K562 (cell line): ENCODE measurements around the gene CUL4B. TPM values are rescaled to one million over a fixed set of nuclear protein-coding genes. Genes with fewer than 3 reads are reported as not detected.

Experiments used
- BRCA1 ChIP-seq, 2 experiments: fragments of 450-650 bp in 1 of 2; sonication (generic) in 1 of 2; formaldehyde crosslinking in 1 of 2; IDR thresholded peaks; 2 replicates each; pipeline versions ENCODE4 v1.5.0 to v1.6.1; 2017 to 2020; ENCODE audit warnings: mild to moderate bottlenecking in 1 of 2, missing genetic modification reagents in 1 of 2
- CBX3 ChIP-seq, 2 experiments: IDR thresholded peaks; 1 replicate in 1 of 2; 2 replicates in 1 of 2; pipeline ENCODE4 v1.6.1; 2012; ENCODE audit warnings: inconsistent platforms in 2 of 2, low read length in 2 of 2, borderline replicate concordance in 1 of 2, control low read depth in 1 of 2
- E2F6 ChIP-seq, 2 experiments: IDR thresholded peaks; 2 replicates each; pipeline ENCODE4 v1.6.1; 2011; ENCODE audit warnings: borderline replicate concordance in 1 of 2, control low read depth in 1 of 2, low read depth in 1 of 2, low read length in 1 of 2, mild to moderate bottlenecking in 1 of 2, mixed read lengths in 1 of 2, moderate library complexity in 1 of 2; ENCODE audit not compliant: insufficient read depth in 1 of 2, insufficient read length in 1 of 2, poor library complexity in 1 of 2, severe bottlenecking in 1 of 2; ENCODE audit errors: extremely low read depth in 1 of 2
- EHMT2 ChIP-seq: fragments of 450-650 bp; IDR thresholded peaks from 2 replicates; pipeline ENCODE4 v1.6.1; 2018; ENCODE audit warnings: antibody characterized with exemption
- ELF1 ChIP-seq: fragments of 200-800 bp; sonication (Bioruptor generic); IDR thresholded peaks from 2 replicates; pipeline ENCODE4 v1.6.1; 2016; ENCODE audit warnings: missing genetic modification characterization, missing compliant biosample characterization
- EZH2 ChIP-seq: IDR thresholded peaks from 2 replicates; pipeline ENCODE4 v1.6.1; 2012; ENCODE audit warnings: low read depth, mild to moderate bottlenecking, inconsistent platforms, low read length, borderline replicate concordance
- GABPB1 ChIP-seq: sonication (generic); formaldehyde crosslinking; IDR thresholded peaks from 2 replicates; pipeline ENCODE4 v1.8.0; 2022; ENCODE audit warnings: mild to moderate bottlenecking, missing genetic modification reagents
- HDAC2 ChIP-seq: fragments of 450-650 bp; IDR thresholded peaks from 2 replicates; pipeline ENCODE4 v1.6.1; 2016; ENCODE audit warnings: mild to moderate bottlenecking
- HOXB6 ChIP-seq: fragments of 250-450 bp; sonication (Bioruptor Pico); IDR thresholded peaks from 2 replicates; pipeline ENCODE4 v1.5.1; 2022; ENCODE audit warnings: mild to moderate bottlenecking, borderline replicate concordance
- MLLT1 ChIP-seq, 2 experiments: fragments of 450-650 bp; IDR thresholded peaks; 2 replicates each; pipeline ENCODE4 v1.6.1; 2016
- MYC ChIP-seq, 2 experiments: fragments of 250-450 bp in 1 of 2; sonication (Bioruptor Pico) in 1 of 2; IDR thresholded peaks; 2 replicates each; pipeline versions ENCODE4 v1.5.1 to v1.6.1; 2012 to 2021; ENCODE audit warnings: low read depth in 2 of 2, borderline replicate concordance in 1 of 2, improper control_type of control experiment in 1 of 2, low read length in 1 of 2, mild to moderate bottlenecking in 1 of 2, moderate library complexity in 1 of 2
- NCOA2 ChIP-seq, 2 experiments: fragments of 450-650 bp; IDR thresholded peaks; 2 replicates each; pipeline ENCODE4 v1.6.1; 2018; ENCODE audit warnings: mild to moderate bottlenecking in 2 of 2, moderate library complexity in 1 of 2; ENCODE audit not compliant: partially characterized antibody in 2 of 2
- NCOR1 ChIP-seq: fragments of 450-650 bp; IDR thresholded peaks from 2 replicates; pipeline ENCODE4 v1.6.1; 2016; ENCODE audit warnings: mild to moderate bottlenecking, moderate library complexity
- NFE2L1 ChIP-seq: fragments of 450-650 bp; IDR thresholded peaks from 2 replicates; pipeline ENCODE4 v1.6.1; 2016; ENCODE audit warnings: missing genetic modification characterization, low read depth, mild to moderate bottlenecking, missing compliant biosample characterization, moderate library complexity, borderline replicate concordance
- PCBP1 ChIP-seq: fragments of 200-400 bp; formaldehyde crosslinking; IDR thresholded peaks from 2 replicates; pipeline ENCODE4 v1.6.1; 2018; ENCODE audit warnings: mild to moderate bottlenecking, low read depth, low read length; ENCODE audit not compliant: poor library complexity, severe bottlenecking
- SUPT5H ChIP-seq: fragments of 450-650 bp; IDR thresholded peaks from 2 replicates; pipeline ENCODE4 v1.6.1; 2016
- TAF1 ChIP-seq: IDR thresholded peaks from 2 replicates; pipeline ENCODE4 v1.6.1; 2011; ENCODE audit warnings: mild to moderate bottlenecking, low read length, moderate library complexity; ENCODE audit not compliant: insufficient read depth, control insufficient read depth, severe bottlenecking; ENCODE audit errors: extremely low read depth
- TBP ChIP-seq: optimal IDR thresholded peaks from 2 replicates; pipeline ENCODE3; 2011; ENCODE audit warnings: low read depth, low read length, improper control_type of control experiment
- TRIM24 ChIP-seq, 2 experiments: fragments of 450-650 bp; IDR thresholded peaks; 2 replicates each; pipeline ENCODE4 v1.6.1; 2016
- ZHX1 ChIP-seq: fragments of 150-350 bp; conservative IDR thresholded peaks from 2 replicates; pipeline ENCODE4 v1.6.1; 2014; ENCODE audit warnings: low read length
- ZNF212 ChIP-seq: fragments of 450-650 bp; formaldehyde crosslinking; IDR thresholded peaks from 2 replicates; pipeline ENCODE4 v1.4.0; 2020; ENCODE audit warnings: mild to moderate bottlenecking
- ZNF24 ChIP-seq: fragments of 450-650 bp; IDR thresholded peaks from 2 replicates; pipeline ENCODE4 v1.6.1; 2016
- ZNF507 ChIP-seq: conservative IDR thresholded peaks from 2 replicates; pipeline ENCODE4 v1.6.1; 2017; ENCODE audit warnings: missing genetic modification characterization, missing compliant biosample characterization
- ZNF778 ChIP-seq: fragments of 450-650 bp; formaldehyde crosslinking; IDR thresholded peaks from 2 replicates; pipeline ENCODE4 v1.4.0; 2020; ENCODE audit warnings: mild to moderate bottlenecking, moderate library complexity
- polyA plus RNA-seq, 8 experiments: library from polyadenylated mRNA; depleted of rRNA in 4 of 8; stranded (reverse) in 5 of 8; unstranded in 3 of 8; fragments of >200 nt; fragmentation: Nextera tagmentation in 2 of 8; fragmentation: Illumina TruSeq in 1 of 8; extraction: Ambion mirVana in 2 of 8; extraction: Trizol in 1 of 8; gene quantifications; 2 replicates each; pipeline versions ENCODE4 v1.2.1 to v1.2.3, GENCODE V29; 2011 to 2014; ENCODE audit warnings: inconsistent platforms in 1 of 8, missing spikeins in 1 of 8
- total RNA-seq, 7 experiments: library from RNA; depleted of rRNA in 6 of 7; stranded (reverse); fragments of >200 nt in 6 of 7; fragmentation: Illumina TruSeq in 2 of 7; extraction: Trizol in 2 of 7; gene quantifications; 2 replicates each; pipeline versions ENCODE4 v1.2.1 to v1.2.3, GENCODE V29; 2011 to 2021; ENCODE audit warnings: low replicate concordance in 1 of 7

The CUL4B gene
- total and polyA plus RNA-seq, 9 of the 15 experiments (the other 6 are each of a cell fraction or from before 2014, with no cell fraction given): 15.0 to 41.7 (median 37.5) TPM

GRCh38 chrX:120603707-120604360, 43.1 kb upstream of the CUL4B start, which contains the start of gene MCTS1 (continued):
- TF ChIP-seq E2F6 (IDR thresholded peaks at IDR 0.05; ENCODE audit: borderline replicate concordance in 1 of 2, extremely low read depth in 1 of 2, insufficient read depth in 1 of 2, insufficient read length in 1 of 2, low read depth in 1 of 2, low read length in 1 of 2, poor library complexity in 1 of 2, severe bottlenecking in 1 of 2) (no peak), NFE2L1 (tag) (no peak), TAF1 (peak; percentile 67), ZHX1 (no peak), MYC (IDR thresholded peaks at IDR 0.05; ENCODE audit: low read depth, low read length) (peak; percentile 71), MYC (CRISPR knock-in tag; IDR thresholded peaks at IDR 0.05; ENCODE audit: borderline replicate concordance, low read depth) (no peak), HDAC2 (peak; percentile 61; the same call in 1 of the 2 replicates), MLLT1 (IDR thresholded peaks at IDR 0.05) (no peak), ZNF778 (CRISPR knock-in tag) (no peak), TBP (peak; percentile 75), NCOA2 (IDR thresholded peaks at IDR 0.05; ENCODE audit: partially characterized antibody in 2 of 2) (no peak), SUPT5H (peak; percentile 76), NCOR1 (no peak), EZH2 (no peak), HOXB6 (CRISPR knock-in tag) (no peak), ZNF24 (peak; percentile 97), GABPB1 (peak; percentile 46; the same call in 1 of the 2 replicates), ZNF212 (CRISPR knock-in tag) (no peak), ZNF507 (tag) (no peak), CBX3 (IDR thresholded peaks at IDR 0.05; ENCODE audit: borderline replicate concordance in 1 of 2, low read length in 2 of 2) (peak in 1 of 2 experiments; percentile 34; a peak in 1 of 3 replicates), EHMT2 (peak; percentile 66; the same call in 1 of the 2 replicates), PCBP1 (no peak), BRCA1 (IDR thresholded peaks at IDR 0.05) (no peak), BRCA1 (CRISPR knock-in tag; IDR thresholded peaks at IDR 0.05) (no peak), ELF1 (tag) (peak; percentile 64), TRIM24 (IDR thresholded peaks at IDR 0.05) (peak in 1 of 2 experiments; percentile 57; a peak in 1 of 4 replicates)
